Tibial nerve (tissue), 4 donors: ENCODE results near the gene FXYD2.

Experiments used
- CTCF ChIP-seq, 5 experiments: fragments of 200-600 bp in 3 of 5; fragments of 450-650 bp in 2 of 5; sonication (generic) in 3 of 5; IDR thresholded peaks; one replicate each; pipeline ENCODE4 v1.5.1; 2016 to 2019; ENCODE audit warnings: antibody characterized with exemption in 5 of 5, mild to moderate bottlenecking in 3 of 5, moderate library complexity in 2 of 5
- EP300 ChIP-seq, 2 donors: sonication (generic); formaldehyde crosslinking; IDR thresholded peaks; one replicate each; pipeline ENCODE4 v1.6.1; 2017; ENCODE audit warnings: antibody characterized with exemption in 2 of 2, mild to moderate bottlenecking in 1 of 2
- POLR2A ChIP-seq, 2 donors: fragments of 450-650 bp; IDR thresholded peaks; one replicate each; pipeline ENCODE4 v1.6.1; 2017; ENCODE audit warnings: antibody characterized with exemption in 2 of 2, mild to moderate bottlenecking in 2 of 2, moderate library complexity in 2 of 2

GRCh38 chr11:117824571-117825537 is at the start of gene FXYD2:
- no peak for TF ChIP-seq CTCF (IDR thresholded peaks at IDR 0.05)
- no peak for TF ChIP-seq POLR2A (IDR thresholded peaks at IDR 0.05)
- no peak for TF ChIP-seq EP300 (IDR thresholded peaks at IDR 0.05)
